H1 (cell line): Measurements from ENCODE around the gene OPN3. TPM values are rescaled to one million over a fixed set of nuclear protein-coding genes. Genes with fewer than 3 reads are reported as not detected.

Experiments used
- CTCF ChIA-PET: fragments of 300-600 bp; sonication (Branson Sonifier 250); formaldehyde crosslinking; loops from one replicate; lab custom pipeline; 2021; ENCODE audit not compliant: partially characterized antibody; lab: Charles Lee
- POLR2A ChIA-PET: fragments of 300-600 bp; sonication (Branson Sonifier 250); formaldehyde crosslinking; loops from one replicate; lab custom pipeline; 2021; ENCODE audit warnings: inconsistent platforms; ENCODE audit not compliant: partially characterized antibody; lab: Charles Lee
- DNase-seq, 2 experiments: peaks; one replicate each; pipeline versions ENCODE4 v3.0.0 to v3.0.0-alpha.2; 2010 to 2022; ENCODE audit warnings: low spot score in 2 of 2, low read depth in 1 of 2, mixed read lengths in 1 of 2
- FAIRE-seq: peaks from 2 replicates; lab custom pipeline; 2011; peaks lifted over from hg19 to GRCh38; lab: Jason Lieb, UNC
- H2AFZ ChIP-seq: 2 replicates; pipeline ENCODE4 v1.8.1; 2012; ENCODE audit warnings: low read length, inconsistent platforms
- H2AK5ac ChIP-seq: 2 replicates; pipeline ENCODE4 v1.6.1; 2013; ENCODE audit warnings: low read depth, low read length
- H2BK120ac ChIP-seq: replicated peaks from 2 replicates; pipeline ENCODE3; 2013; ENCODE audit warnings: low read depth, low read length, inconsistent platforms
- H2BK12ac ChIP-seq: 2 replicates; pipeline ENCODE4 v1.6.1; 2013; ENCODE audit warnings: low read depth, low read length
- H2BK15ac ChIP-seq: 2 replicates; pipeline ENCODE4 v1.6.1; 2013; ENCODE audit warnings: low read length
- H2BK20ac ChIP-seq: 2 replicates; pipeline ENCODE4 v1.6.1; 2013; ENCODE audit warnings: low read length
- H2BK5ac ChIP-seq: 2 replicates; pipeline ENCODE4 v1.6.1; 2013; ENCODE audit warnings: low read depth, low read length
- H3K14ac ChIP-seq: 2 replicates; pipeline ENCODE4 v1.6.1; 2013; ENCODE audit warnings: inconsistent platforms; ENCODE audit not compliant: insufficient read length
- H3K18ac ChIP-seq: 2 replicates; pipeline ENCODE4 v1.6.1; 2013; ENCODE audit warnings: low read length; ENCODE audit errors: extremely low read depth
- H3K23ac ChIP-seq: 2 replicates; pipeline ENCODE4 v1.6.1; 2013; ENCODE audit warnings: inconsistent platforms; ENCODE audit not compliant: insufficient read length
- H3K23me2 ChIP-seq: 2 replicates; pipeline ENCODE4 v1.6.1; 2013; ENCODE audit warnings: low read depth, low read length
- H3K27ac ChIP-seq: 2 replicates; pipeline ENCODE4 v1.6.1; 2011; ENCODE audit warnings: low read depth, low read length, inconsistent platforms
- H3K27me3 ChIP-seq, 4 experiments: replicated peaks in 1 of 4; 1 replicate in 1 of 4; 2 replicates in 3 of 4; pipeline versions ENCODE4 v1.6.1 to v1.8.1; 2011 to 2013; ENCODE audit warnings: low read length in 3 of 4, mild to moderate bottlenecking in 3 of 4, inconsistent platforms in 2 of 4, mixed read lengths in 2 of 4, moderate library complexity in 1 of 4; ENCODE audit not compliant: control insufficient read depth in 3 of 4, insufficient read depth in 3 of 4; ENCODE audit errors: extremely low read depth in 1 of 4
- H3K36me3 ChIP-seq, 4 experiments: 2 replicates each; pipeline versions ENCODE4 v1.6.1 to v1.8.1; 2011 to 2013; ENCODE audit warnings: mild to moderate bottlenecking in 4 of 4, low read length in 3 of 4, moderate library complexity in 2 of 4, control low read depth in 1 of 4, inconsistent platforms in 1 of 4; ENCODE audit not compliant: insufficient read depth in 4 of 4, control insufficient read depth in 2 of 4
- H3K4ac ChIP-seq: replicated peaks from 2 replicates; pipeline ENCODE3; 2013; ENCODE audit warnings: low read length, low read depth, mixed read lengths, inconsistent platforms; ENCODE audit not compliant: insufficient read length
- H3K4me1 ChIP-seq, 4 experiments: replicated peaks in 1 of 4; 1 replicate in 1 of 4; 2 replicates in 3 of 4; pipeline versions ENCODE4 v1.6.1 to v1.8.1; 2011 to 2013; ENCODE audit warnings: low read length in 3 of 4, inconsistent platforms in 2 of 4, mixed read lengths in 1 of 4; ENCODE audit not compliant: insufficient read depth in 4 of 4, control insufficient read depth in 3 of 4
- H3K4me2 ChIP-seq, 2 experiments: 2 replicates each; pipeline versions ENCODE4 v1.6.1 to v1.8.1; 2011 to 2013; ENCODE audit warnings: low read depth in 2 of 2, low read length in 2 of 2, control low read depth in 1 of 2, inconsistent platforms in 1 of 2, mild to moderate bottlenecking in 1 of 2; ENCODE audit not compliant: insufficient read depth in 1 of 2
- H3K4me3 ChIP-seq, 4 experiments: fragments of 200-600, 300-600 bp in 1 of 4; sonication (generic), shearing (Covaris generic), sonication (Bioruptor Twin) in 1 of 4; 2 replicates each; pipeline versions ENCODE4 v1.5.1 to v1.8.1; 2011 to 2016; ENCODE audit warnings: low read length in 4 of 4, low read depth in 3 of 4, control low read depth in 2 of 4, inconsistent platforms in 2 of 4, mild to moderate bottlenecking in 2 of 4, mixed read lengths in 1 of 4, moderate library complexity in 1 of 4; ENCODE audit not compliant: insufficient read depth in 2 of 4; ENCODE audit errors: extremely low read depth in 1 of 4
- H3K56ac ChIP-seq: replicated peaks from 2 replicates; pipeline ENCODE3; 2013; ENCODE audit warnings: low read depth, mild to moderate bottlenecking, mixed read lengths, low read length, inconsistent platforms; ENCODE audit not compliant: insufficient read length
- H3K79me1 ChIP-seq: 2 replicates; pipeline ENCODE4 v1.6.1; 2013; ENCODE audit warnings: low read depth, low read length, control low read depth
- H3K79me2 ChIP-seq, 2 experiments: 2 replicates each; pipeline versions ENCODE4 v1.6.1 to v1.8.1; 2012 to 2013; ENCODE audit warnings: low read length in 2 of 2, mild to moderate bottlenecking in 2 of 2, inconsistent platforms in 1 of 2; ENCODE audit not compliant: insufficient read depth in 2 of 2, control insufficient read depth in 1 of 2
- H3K9ac ChIP-seq, 4 experiments: replicated peaks in 1 of 4; 1 replicate in 1 of 4; 2 replicates in 3 of 4; pipeline versions ENCODE4 v1.6.1 to v1.8.1; 2011 to 2013; ENCODE audit warnings: low read depth in 3 of 4, low read length in 3 of 4, control low read depth in 2 of 4, mild to moderate bottlenecking in 2 of 4, moderate library complexity in 2 of 4, inconsistent platforms in 1 of 4; ENCODE audit errors: extremely low read depth in 1 of 4
- H3K9me3 ChIP-seq, 2 experiments: 2 replicates each; pipeline versions ENCODE4 v1.6.1 to v1.8.1; 2012 to 2013; ENCODE audit warnings: mild to moderate bottlenecking in 2 of 2, moderate library complexity in 2 of 2, control low read depth in 1 of 2, inconsistent platforms in 1 of 2, low read depth in 1 of 2, low read length in 1 of 2, mixed read lengths in 1 of 2; ENCODE audit not compliant: insufficient read depth in 2 of 2
- H4K20me1 ChIP-seq, 2 experiments: replicated peaks in 1 of 2; 2 replicates each; pipeline versions ENCODE3 to v1.8.1; 2011 to 2013; ENCODE audit warnings: inconsistent platforms in 2 of 2, low read length in 2 of 2, mild to moderate bottlenecking in 1 of 2; ENCODE audit not compliant: insufficient read depth in 2 of 2, control insufficient read depth in 1 of 2
- H4K5ac ChIP-seq: 2 replicates; pipeline ENCODE4 v1.6.1; 2013; ENCODE audit warnings: low read length, low read depth, mixed read lengths, inconsistent platforms; ENCODE audit not compliant: insufficient read length
- H4K8ac ChIP-seq: 2 replicates; pipeline ENCODE4 v1.8.0; 2013; ENCODE audit warnings: mild to moderate bottlenecking, moderate library complexity, low read length, inconsistent platforms; ENCODE audit not compliant: insufficient read depth; ENCODE audit errors: extremely low read depth
- H4K91ac ChIP-seq: replicated peaks from 2 replicates; pipeline ENCODE3; 2013; ENCODE audit warnings: low read length, mixed read lengths, inconsistent platforms; ENCODE audit not compliant: insufficient read length
- EGR1 ChIP-seq: IDR thresholded peaks from 2 replicates; pipeline ENCODE4 v1.6.1; 2011; ENCODE audit warnings: low read depth, low read length, borderline replicate concordance
- PHF8 ChIP-seq: fragments of 200-600 bp; sonication (generic); conservative IDR thresholded peaks from 2 replicates; pipeline ENCODE4 v1.7.1; 2012; ENCODE audit warnings: low read depth, mild to moderate bottlenecking, inconsistent platforms, low read length, moderate library complexity
- SAP30 ChIP-seq: fragments of 300-600 bp; sonication (generic); IDR thresholded peaks from 2 replicates; pipeline ENCODE4 v1.7.1; 2012; ENCODE audit warnings: low read length, moderate library complexity, mild to moderate bottlenecking, inconsistent platforms; ENCODE audit not compliant: insufficient read depth, insufficient replicate concordance
- SIRT6 ChIP-seq: IDR thresholded peaks from one replicate; pipeline ENCODE4 v1.7.1; 2012; ENCODE audit warnings: low read length, inconsistent platforms
- WGBS, 2 experiments: shearing (Covaris generic) in 1 of 2; methylation state at CpG; one replicate each; pipeline versions ENCODE4 v1.1.6 to v1.1.7; 2013 to 2015; ENCODE audit warnings: low lambda C conversion rate in 2 of 2, mixed read lengths in 2 of 2, inconsistent platforms in 1 of 2, low coverage in 1 of 2, missing lambda C conversion rate in 1 of 2; ENCODE audit not compliant: insufficient replicate concordance in 2 of 2, insufficient coverage in 1 of 2, insufficient read length in 1 of 2; ENCODE audit errors: extremely low coverage in 1 of 2, missing lambda C conversion rate in 1 of 2; 5-methylcytosine and 5-hydroxymethylcytosine counted together
- polyA plus RNA-seq, 7 experiments: library from polyadenylated mRNA; depleted of rRNA in 3 of 7; stranded (reverse) in 5 of 7; unstranded in 2 of 7; fragments of >200 nt in 5 of 7; fragments of 200-250 nt in 2 of 7; gene quantifications; 1 replicate in 5 of 7; 2 replicates in 1 of 7; 4 replicates in 1 of 7; pipeline versions ENCODE4 v1.2.1 to v1.2.3, GENCODE V29; 2011 to 2013; ENCODE audit warnings: missing spikeins in 2 of 7, mixed read lengths in 2 of 7
- total RNA-seq: library from RNA; stranded (reverse); fragmentation: NEBNext Ultra II Directional; extraction: Animal tissue kit (Norgen Biotek cat#: 25700); gene quantifications from 2 replicates; pipeline ENCODE4 v1.2.1, GENCODE V29; 2021

The OPN3 gene
- total and polyA plus RNA-seq, 2 of the 8 experiments (the other 6 are each of a cell fraction or from before 2014, with no cell fraction given): 8.8 to 19.4 TPM

- Histone ChIP-seq H4K91ac (no peak within 1 kb of the TSS), H2AK5ac (no peak within 1 kb of the TSS), H3K9me3 (no peaks in the 10 kb centered on the region), H3K23me2 (peaks cover 1% of the 10 kb centered on the region; the same call in 1 of the 2 replicates), H3K4ac (no peak within 1 kb of the TSS), H4K5ac (no peak within 1 kb of the TSS), H3K18ac (no peak within 1 kb of the TSS), H3K23ac (no peak within 1 kb of the TSS), H2BK120ac (no peak within 1 kb of the TSS), H3K56ac (no peak within 1 kb of the TSS), H2BK5ac (no peak within 1 kb of the TSS), H3K9ac (no peak within 1 kb of the TSS), H3K27ac (no peak within 1 kb of the TSS), H4K8ac (no peak within 1 kb of the TSS), H3K79me2 (no peaks in the 10 kb centered on the region), H3K79me1 (no peaks in the 10 kb centered on the region), H2BK20ac (no peak within 1 kb of the TSS), H2BK12ac (no peak within 1 kb of the TSS), H3K14ac (no peak within 1 kb of the TSS), H2AFZ (0 out of 2 replicates have a peak within 1 kb of the TSS, but pooled peaks have one; percentile 7), H3K36me3 (no peaks in the 10 kb centered on the region), H3K4me1 (no peaks in the 10 kb centered on the region), H2BK15ac (no peak within 1 kb of the TSS), H3K27me3 (no peaks in the 10 kb centered on the region), H4K20me1 (no peaks in the 10 kb centered on the region), H3K4me2 (no peak within 1 kb of the TSS), H3K4me3 (no peak within 1 kb of the TSS)
- 89% methylated on average over 4 of the region's 4 CpGs; no CpG with 5 or more reads in 1 of the 2 experiments for WGBS, 2 experiments
- DNase-seq: no peak
- FAIRE-seq: no peak
- ChIA-PET POLR2A (no interaction called here), CTCF (no interaction called here)
- TF ChIP-seq EGR1: no peak
- TF ChIP-seq SAP30: no peak
- no peak for TF ChIP-seq SIRT6
- no peak for TF ChIP-seq PHF8
Measured at GRCh38 chr1:241652012-241652411, 11.8 kb upstream of the OPN3 start, which contains the start of gene WDR64. TSS of gene WDR64 (plus strand) at chr1:241652281. CDS start at chr1:241652485, 204 bp downstream.
